IMR-90 (cell line): ENCODE results near the gene HHATL. TPM values are rescaled to one million over a fixed set of nuclear protein-coding genes. Genes with fewer than 3 reads are reported as not detected.

ENCODE experiments used
- ATAC-seq: fragments of 200-7000 bp; cut with Tn5 transposase; 2 replicates; pipeline ENCODE4 v1.9.1; 2020; ENCODE audit warnings: low read depth, mild to moderate bottlenecking, moderate library complexity
- BruUV-seq: library from RNA; stranded (reverse); fragments of 400-500 nt; replicated peaks from 2 replicates; lab custom pipeline; 2021; lab: Mats Ljungman, UMichigan
- CTCF ChIA-PET: fragments of 300-600 bp; formaldehyde crosslinking; extraction: SDS; loops from one replicate; lab custom pipeline; 2021; ENCODE audit warnings: antibody characterized with exemption; lab: Yijun Ruan, JAX
- POLR2A ChIA-PET: fragments of 300-600 bp; sonication (Branson Sonifier 250); formaldehyde crosslinking; loops from one replicate; lab custom pipeline; 2022; ENCODE audit warnings: antibody characterized with exemption; ENCODE audit not compliant: unreplicated experiment; lab: Charles Lee
- DNase-seq: peaks from one replicate; pipeline ENCODE4 v3.0.0; 2013
- H2AFZ ChIP-seq: replicated peaks from 2 replicates; pipeline ENCODE3; 2013; ENCODE audit warnings: low read length, mild to moderate bottlenecking; ENCODE audit not compliant: poor library complexity
- H2AK5ac ChIP-seq: 2 replicates; pipeline ENCODE4 v1.6.1; 2013; ENCODE audit warnings: low read depth, low read length, inconsistent platforms
- H2AK9ac ChIP-seq: replicated peaks from 2 replicates; pipeline ENCODE3; 2013; ENCODE audit warnings: mild to moderate bottlenecking, low read depth, low read length, moderate library complexity; ENCODE audit not compliant: poor library complexity
- H2BK120ac ChIP-seq: 2 replicates; pipeline ENCODE4 v1.6.1; 2013; ENCODE audit warnings: low read depth, low read length, inconsistent platforms
- H2BK15ac ChIP-seq: 3 replicates; pipeline ENCODE4 v1.6.1; 2013; ENCODE audit warnings: low read depth, low read length, inconsistent platforms
- H2BK20ac ChIP-seq: 2 replicates; pipeline ENCODE4 v1.6.1; 2013; ENCODE audit warnings: low read depth, mild to moderate bottlenecking, inconsistent platforms, low read length, moderate library complexity
- H2BK5ac ChIP-seq: 2 replicates; pipeline ENCODE4 v1.6.1; 2013; ENCODE audit warnings: mild to moderate bottlenecking, low read depth, low read length, inconsistent platforms; ENCODE audit not compliant: poor library complexity, severe bottlenecking
- H3K14ac ChIP-seq: replicated peaks from 2 replicates; pipeline ENCODE4 v1.6.1; 2013; ENCODE audit warnings: low read depth, low read length, inconsistent platforms
- H3K18ac ChIP-seq: 2 replicates; pipeline ENCODE4 v1.6.1; 2013; ENCODE audit warnings: low read depth, low read length, control low read depth
- H3K23ac ChIP-seq: 2 replicates; pipeline ENCODE4 v1.6.1; 2013; ENCODE audit warnings: low read depth, low read length, inconsistent platforms
- H3K27ac ChIP-seq: 2 replicates; pipeline ENCODE4 v1.5.1; 2013; ENCODE audit warnings: mild to moderate bottlenecking, control low read depth, low read length; ENCODE audit not compliant: insufficient read depth
- H3K27me3 ChIP-seq: 2 replicates; pipeline ENCODE4 v1.6.1; 2013; ENCODE audit warnings: low read length; ENCODE audit not compliant: control insufficient read depth, insufficient read depth
- H3K36me3 ChIP-seq: 2 replicates; pipeline ENCODE4 v1.6.1; 2013; ENCODE audit warnings: low read length, mixed read lengths; ENCODE audit not compliant: control insufficient read depth, insufficient read depth
- H3K4ac ChIP-seq: 2 replicates; pipeline ENCODE4 v1.6.1; 2013; ENCODE audit warnings: low read depth, low read length, inconsistent platforms
- H3K4me1 ChIP-seq: 2 replicates; pipeline ENCODE4 v1.6.1; 2013; ENCODE audit warnings: low read length, mixed read lengths; ENCODE audit not compliant: control insufficient read depth, insufficient read depth
- H3K4me2 ChIP-seq: 2 replicates; pipeline ENCODE4 v1.6.1; 2013; ENCODE audit warnings: low read depth, mild to moderate bottlenecking, control low read depth, low read length, moderate library complexity
- H3K4me3 ChIP-seq: 2 replicates; pipeline ENCODE4 v1.5.1; 2013; ENCODE audit warnings: low read depth, mild to moderate bottlenecking, control low read depth, low read length, moderate library complexity; ENCODE audit not compliant: insufficient read depth
- H3K56ac ChIP-seq: 2 replicates; pipeline ENCODE4 v1.6.1; 2013; ENCODE audit warnings: low read length, inconsistent platforms; ENCODE audit not compliant: insufficient read depth; ENCODE audit errors: extremely low read depth
- H3K79me1 ChIP-seq, 2 experiments: 2 replicates each; pipeline ENCODE4 v1.6.1; 2013; ENCODE audit warnings: low read length in 2 of 2, inconsistent platforms in 1 of 2, low read depth in 1 of 2
- H3K9ac ChIP-seq: 2 replicates; pipeline ENCODE4 v1.6.1; 2013; ENCODE audit warnings: low read depth, low read length, control low read depth
- H3K9me1 ChIP-seq: 2 replicates; pipeline ENCODE4 v1.6.1; 2013; ENCODE audit warnings: low read length, inconsistent platforms; ENCODE audit not compliant: insufficient read depth
- H3K9me3 ChIP-seq: 2 replicates; pipeline ENCODE4 v1.6.1; 2013; ENCODE audit warnings: low read length; ENCODE audit not compliant: control insufficient read depth, insufficient read depth
- H4K20me1 ChIP-seq: 2 replicates; pipeline ENCODE4 v1.6.1; 2013; ENCODE audit warnings: low read length, inconsistent platforms; ENCODE audit not compliant: insufficient read depth
- H4K5ac ChIP-seq: 2 replicates; pipeline ENCODE4 v1.6.1; 2013; ENCODE audit warnings: mild to moderate bottlenecking, low read depth, low read length, control low read depth
- H4K8ac ChIP-seq, 2 experiments: 2 replicates each; pipeline ENCODE4 v1.6.1; 2013; ENCODE audit warnings: low read depth in 2 of 2, low read length in 2 of 2, control low read depth in 1 of 2, inconsistent platforms in 1 of 2
- H4K91ac ChIP-seq: 2 replicates; pipeline ENCODE4 v1.6.1; 2013; ENCODE audit warnings: low read depth, low read length, inconsistent platforms; ENCODE audit not compliant: insufficient read depth
- BHLHE40 ChIP-seq: fragments of 150-350 bp; IDR thresholded peaks from 2 replicates; pipeline ENCODE4 v1.6.1; 2016; ENCODE audit warnings: mild to moderate bottlenecking, low read depth, low read length
- CEBPB ChIP-seq: IDR thresholded peaks from 2 replicates; pipeline ENCODE4 v1.6.1; 2012; ENCODE audit warnings: low read depth, low read length, improper control_type of control experiment
- CHD1 ChIP-seq: IDR thresholded peaks from 2 replicates; pipeline ENCODE4 v1.6.1; 2012; ENCODE audit warnings: low read depth, low read length, improper control_type of control experiment
- ELK1 ChIP-seq: fragments of 150-350 bp; IDR thresholded peaks from 2 replicates; pipeline ENCODE4 v1.6.1; 2016; ENCODE audit warnings: low read depth, mild to moderate bottlenecking, low read length, moderate library complexity, borderline replicate concordance
- FOS ChIP-seq: fragments of 150-350 bp; IDR thresholded peaks from 2 replicates; pipeline ENCODE4 v1.6.1; 2016; ENCODE audit warnings: low read depth, low read length
- MAFK ChIP-seq: IDR thresholded peaks from 2 replicates; pipeline ENCODE4 v1.6.1; 2012; ENCODE audit warnings: low read depth, low read length, improper control_type of control experiment
- MAZ ChIP-seq: IDR thresholded peaks from 2 replicates; pipeline ENCODE4 v1.6.1; 2012; ENCODE audit warnings: low read depth, mild to moderate bottlenecking, low read length, improper control_type of control experiment, moderate library complexity, borderline replicate concordance
- MXI1 ChIP-seq: IDR thresholded peaks from 2 replicates; pipeline ENCODE4 v1.6.1; 2012; ENCODE audit warnings: low read depth, mild to moderate bottlenecking, low read length, moderate library complexity, borderline replicate concordance
- NFE2L2 ChIP-seq: fragments of 150-350 bp; IDR thresholded peaks from 2 replicates; pipeline ENCODE4 v1.6.1; 2016; ENCODE audit warnings: low read depth, mild to moderate bottlenecking, low read length
- POLR2A ChIP-seq: IDR thresholded peaks from 2 replicates; pipeline ENCODE4 v1.6.1; 2012; ENCODE audit warnings: mild to moderate bottlenecking, low read depth, low read length
- RAD21 ChIP-seq: IDR thresholded peaks from 2 replicates; pipeline ENCODE4 v1.6.1; 2012; ENCODE audit warnings: low read length, improper control_type of control experiment
- RCOR1 ChIP-seq: IDR thresholded peaks from 2 replicates; pipeline ENCODE4 v1.6.1; 2012; ENCODE audit warnings: mild to moderate bottlenecking, low read length, improper control_type of control experiment; ENCODE audit not compliant: insufficient replicate concordance
- RFX5 ChIP-seq: IDR thresholded peaks from 2 replicates; pipeline ENCODE4 v1.8.0; 2012; ENCODE audit warnings: low read depth, mild to moderate bottlenecking, low read length, moderate library complexity
- SMC3 ChIP-seq: fragments of 150-350 bp; IDR thresholded peaks from 2 replicates; pipeline ENCODE4 v1.6.1; 2016; ENCODE audit warnings: low read depth, mild to moderate bottlenecking, antibody characterized with exemption, low read length, moderate library complexity
- WGBS, 2 experiments: methylation state at CpG; one replicate each; pipeline versions ENCODE4 v1.1.5 to v1.1.7; 2013; ENCODE audit warnings: missing lambda C conversion rate in 2 of 2; ENCODE audit not compliant: insufficient read length in 1 of 2; ENCODE audit errors: extremely low coverage in 2 of 2; 5-methylcytosine and 5-hydroxymethylcytosine counted together
- dilution Hi-C: fragments of 300-500 bp; cut with HindIII; formaldehyde crosslinking; loops from one replicate; pipeline ENCODE4 v1.14.3; 2018; ENCODE audit warnings: low sequenced_read_pairs; ENCODE audit not compliant: unreplicated experiment
- in situ Hi-C: fragments of 300-500 bp; cut with MboI; formaldehyde crosslinking; loops from 3 replicates; pipeline ENCODE4 v1.14.3; 2019; ENCODE audit warnings: low sequenced_read_pairs, inconsistent platforms, mixed read lengths
- intact Hi-C: fragments of 100-400 bp; cut with micrococcal nuclease; formaldehyde crosslinking; loops from 2 replicates; pipeline ENCODE4 v1.10.0; 2022
- polyA plus RNA-seq, 3 experiments: library from polyadenylated mRNA; depleted of rRNA; stranded (reverse); fragments of >200 nt; gene quantifications; 2 replicates each; pipeline ENCODE4 v1.2.3, GENCODE V29; 2012; ENCODE audit warnings: low replicate concordance in 1 of 3
- total RNA-seq: library from RNA; depleted of rRNA; stranded (reverse); fragments of >200 nt; gene quantifications from 2 replicates; pipeline ENCODE4 v1.2.3, GENCODE V29; 2012
- TF ChIP-seq, protein P1 (sequence below): conservative IDR thresholded peaks from 2 replicates; pipeline ENCODE4 v1.5.1; 2012; ENCODE audit warnings: mild to moderate bottlenecking, low read depth, low read length, improper control_type of control experiment
- TF ChIP-seq, protein P2 (sequence below): fragments of 150-350 bp; IDR thresholded peaks from 2 replicates; pipeline ENCODE4 v1.6.1; 2017; ENCODE audit warnings: mild to moderate bottlenecking, antibody characterized with exemption, low read length, low read depth

HHATL gene
- total and polyA plus RNA-seq, 2 of the 4 experiments (the other 2 are of a cell fraction), result not detected

DNA sequence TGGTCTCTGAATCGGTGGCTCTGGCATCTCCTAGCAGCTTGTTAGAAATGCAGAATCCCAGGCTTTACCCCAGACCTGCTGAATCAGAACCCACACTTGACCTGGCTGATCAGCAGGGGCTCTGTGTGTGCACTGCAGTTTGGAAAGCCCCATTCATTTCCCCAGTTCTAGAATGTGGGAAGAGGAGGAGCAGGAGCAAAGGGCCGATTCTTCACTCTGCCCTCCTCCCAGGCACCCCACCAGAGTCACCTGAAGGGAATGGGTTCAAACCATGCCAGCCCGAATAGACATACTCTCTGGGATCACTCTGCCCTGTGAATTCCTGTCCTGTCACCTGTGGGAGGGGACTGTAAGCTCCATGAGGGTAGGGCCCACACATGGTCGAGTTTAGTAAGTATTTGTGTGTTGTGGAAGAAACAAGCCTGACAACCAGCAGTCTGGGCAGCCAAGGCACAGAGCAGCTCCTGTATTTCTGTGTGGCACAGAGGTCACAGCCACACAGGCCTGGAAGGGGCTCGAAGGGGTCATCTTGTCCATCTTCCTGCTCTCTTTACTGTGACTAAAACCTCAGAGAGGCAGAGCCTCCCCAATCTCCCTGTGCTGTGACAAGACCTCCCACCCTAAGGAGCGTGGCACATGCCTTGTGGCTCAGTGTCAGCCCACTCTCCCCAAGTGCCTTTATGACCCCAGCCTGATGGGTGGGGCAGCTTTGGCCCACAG is 29.0 kb upstream of the HHATL start:
- Histone ChIP-seq H2BK5ac (no peak overlapping the region), H3K4me3 (no peak overlapping the region), H3K27ac (no peak overlapping the region), H2AK5ac (no peak overlapping the region), H2AFZ (no peak overlapping the region), H3K9me3 (peaks cover 7% of the 10 kb centered on the region), H4K8ac (no peak overlapping the region), H4K91ac (no peak overlapping the region), H3K4me2 (no peak overlapping the region), H2BK15ac (no peak overlapping the region), H3K4ac (no peak overlapping the region), H2BK120ac (no peak overlapping the region), H2AK9ac (no peak overlapping the region), H3K23ac (no peak overlapping the region), H3K27me3 (peaks cover 52% of the 10 kb centered on the region), H3K79me1 (no peaks in the 10 kb centered on the region), H3K56ac (no peak overlapping the region), H3K9me1 (no peaks in the 10 kb centered on the region), H3K18ac (no peak overlapping the region), H3K9ac (no peak overlapping the region), H3K4me1 (no peaks in the 10 kb centered on the region), H3K14ac (no peak overlapping the region), H3K36me3 (no peaks in the 10 kb centered on the region), H4K5ac (no peak overlapping the region), H4K20me1 (no peaks in the 10 kb centered on the region), H2BK20ac (no peak overlapping the region)
- dilution Hi-C loops (no loop called here), intact Hi-C loops (no loop called here), in situ Hi-C loops (no loop called here)
- no peak for ATAC-seq
- POLR2A ChIA-PET, result no interaction called here
- BruUV-seq, result no TSS peak
- CTCF ChIA-PET, result interaction anchor here (0.7 kb wide), 1 partner anchor 24 kb away, joined by 3 read pairs; no protein-coding TSS in a partner anchor
- TF ChIP-seq RFX5, result no peak
- no peak for TF ChIP-seq ELK1
- TF ChIP-seq, protein P1, sequence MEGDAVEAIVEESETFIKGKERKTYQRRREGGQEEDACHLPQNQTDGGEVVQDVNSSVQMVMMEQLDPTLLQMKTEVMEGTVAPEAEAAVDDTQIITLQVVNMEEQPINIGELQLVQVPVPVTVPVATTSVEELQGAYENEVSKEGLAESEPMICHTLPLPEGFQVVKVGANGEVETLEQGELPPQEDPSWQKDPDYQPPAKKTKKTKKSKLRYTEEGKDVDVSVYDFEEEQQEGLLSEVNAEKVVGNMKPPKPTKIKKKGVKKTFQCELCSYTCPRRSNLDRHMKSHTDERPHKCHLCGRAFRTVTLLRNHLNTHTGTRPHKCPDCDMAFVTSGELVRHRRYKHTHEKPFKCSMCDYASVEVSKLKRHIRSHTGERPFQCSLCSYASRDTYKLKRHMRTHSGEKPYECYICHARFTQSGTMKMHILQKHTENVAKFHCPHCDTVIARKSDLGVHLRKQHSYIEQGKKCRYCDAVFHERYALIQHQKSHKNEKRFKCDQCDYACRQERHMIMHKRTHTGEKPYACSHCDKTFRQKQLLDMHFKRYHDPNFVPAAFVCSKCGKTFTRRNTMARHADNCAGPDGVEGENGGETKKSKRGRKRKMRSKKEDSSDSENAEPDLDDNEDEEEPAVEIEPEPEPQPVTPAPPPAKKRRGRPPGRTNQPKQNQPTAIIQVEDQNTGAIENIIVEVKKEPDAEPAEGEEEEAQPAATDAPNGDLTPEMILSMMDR, result no peak
- no peak for TF ChIP-seq RCOR1
- TF ChIP-seq RAD21, result no peak
- no peak for TF ChIP-seq MXI1
- TF ChIP-seq NFE2L2, result no peak
- TF ChIP-seq CEBPB, result no peak
- TF ChIP-seq POLR2A, result no peak
- no peak for TF ChIP-seq MAZ
- TF ChIP-seq MAFK, result no peak
- no peak for TF ChIP-seq BHLHE40
- no peak for TF ChIP-seq CHD1
- TF ChIP-seq FOS, result no peak
- TF ChIP-seq SMC3, result no peak
- TF ChIP-seq, protein P2, sequence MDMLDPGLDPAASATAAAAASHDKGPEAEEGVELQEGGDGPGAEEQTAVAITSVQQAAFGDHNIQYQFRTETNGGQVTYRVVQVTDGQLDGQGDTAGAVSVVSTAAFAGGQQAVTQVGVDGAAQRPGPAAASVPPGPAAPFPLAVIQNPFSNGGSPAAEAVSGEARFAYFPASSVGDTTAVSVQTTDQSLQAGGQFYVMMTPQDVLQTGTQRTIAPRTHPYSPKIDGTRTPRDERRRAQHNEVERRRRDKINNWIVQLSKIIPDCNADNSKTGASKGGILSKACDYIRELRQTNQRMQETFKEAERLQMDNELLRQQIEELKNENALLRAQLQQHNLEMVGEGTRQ, result no peak
- WGBS, 2 experiments, result 17% methylated on average over 1 of the region's 6 CpGs; no CpG with 5 or more reads in 1 of the 2 experiments
- no peak for DNase-seq
